ENCODE data around the gene LHFPL3.

Gene LHFPL3

GRCh38 chr7:104791080-104791479 lies 462.7 kb downstream of the LHFPL3 start:
- H3K9me3 Mint-ChIP-seq (ENCODE audit: low read depth) = no peaks in the 10 kb centered on the region
- H3K4me1 Mint-ChIP-seq (ENCODE audit: low read depth) = no peaks in the 10 kb centered on the region
- H3K27me3 Mint-ChIP-seq = peaks cover 4% of the 10 kb centered on the region
- H3K4me3 Mint-ChIP-seq = no peak overlapping the region
- H3K36me3 Mint-ChIP-seq = no peaks in the 10 kb centered on the region
- no peak overlapping the region for H3K27ac Mint-ChIP-seq

GRCh38 chr7:104793066-104793465 lies 464.7 kb downstream of the LHFPL3 start:
- Mint-ChIP-seq H3K27me3 (peaks cover 7% of the 10 kb centered on the region), H3K9me3 (ENCODE audit: low read depth) (no peaks in the 10 kb centered on the region), H3K4me3 (no peak overlapping the region), H3K27ac (no peak overlapping the region), H3K4me1 (ENCODE audit: low read depth) (no peaks in the 10 kb centered on the region), H3K36me3 (no peaks in the 10 kb centered on the region)

GRCh38 chr7:104794154-104794553 lies 465.8 kb downstream of the LHFPL3 start:
- H3K9me3 Mint-ChIP-seq (ENCODE audit: low read depth) = no peaks in the 10 kb centered on the region
- no peak overlapping the region for H3K4me3 Mint-ChIP-seq
- no peaks in the 10 kb centered on the region for H3K36me3 Mint-ChIP-seq
- peaks cover 7% of the 10 kb centered on the region for H3K27me3 Mint-ChIP-seq
- no peaks in the 10 kb centered on the region for H3K4me1 Mint-ChIP-seq (ENCODE audit: low read depth)
- no peak overlapping the region for H3K27ac Mint-ChIP-seq

GRCh38 chr7:104794589-104794988 lies 466.2 kb downstream of the LHFPL3 start:
- H3K27ac Mint-ChIP-seq = no peak overlapping the region
- H3K27me3 Mint-ChIP-seq = peaks cover 7% of the 10 kb centered on the region
- H3K36me3 Mint-ChIP-seq = no peaks in the 10 kb centered on the region

DNA sequence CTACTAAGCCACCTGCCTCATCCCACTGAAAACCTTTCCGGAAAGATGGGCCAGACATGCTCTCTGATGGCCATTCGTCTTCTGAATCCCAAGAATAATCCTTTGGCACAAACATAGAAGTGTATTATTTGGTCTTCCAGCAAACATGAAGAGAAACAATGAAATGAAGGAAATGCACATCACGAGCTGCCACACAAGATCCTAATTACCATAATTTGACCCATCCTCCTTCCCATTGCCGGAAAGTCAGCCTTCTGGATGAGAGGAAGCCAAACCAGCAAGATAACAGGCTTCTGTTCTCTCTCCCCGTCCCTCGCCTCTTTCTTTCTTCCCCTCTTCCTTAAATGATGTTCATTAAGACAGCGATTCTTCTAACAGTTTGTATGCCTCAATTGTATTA lies 466.7 kb downstream of the LHFPL3 start:
- H3K27me3 Mint-ChIP-seq = peaks cover 7% of the 10 kb centered on the region
- no peaks in the 10 kb centered on the region for H3K36me3 Mint-ChIP-seq
- H3K27ac Mint-ChIP-seq = no peak overlapping the region
- no peak overlapping the region for H3K4me3 Mint-ChIP-seq
- H3K4me1 Mint-ChIP-seq (ENCODE audit: low read depth) = no peaks in the 10 kb centered on the region
- no peaks in the 10 kb centered on the region for H3K9me3 Mint-ChIP-seq (ENCODE audit: low read depth)

More at GRCh38 chr7:104794589-104794988, 466.2 kb downstream of the LHFPL3 start:
- Mint-ChIP-seq H3K4me3 (no peak overlapping the region), H3K4me1 (ENCODE audit: low read depth) (no peaks in the 10 kb centered on the region), H3K9me3 (ENCODE audit: low read depth) (no peaks in the 10 kb centered on the region)

- Mint-ChIP-seq H3K27ac (no peak overlapping the region), H3K27me3 (peaks cover 8% of the 10 kb centered on the region), H3K4me3 (no peak overlapping the region), H3K36me3 (no peaks in the 10 kb centered on the region), H3K9me3 (ENCODE audit: low read depth) (no peaks in the 10 kb centered on the region), H3K4me1 (ENCODE audit: low read depth) (no peaks in the 10 kb centered on the region)
Observed at GRCh38 chr7:104795616-104796398, 467.4 kb downstream of the LHFPL3 start.

GRCh38 chr7:104800307-104800706 lies 471.9 kb downstream of the LHFPL3 start:
- peaks cover 18% of the 10 kb centered on the region for H3K27me3 Mint-ChIP-seq
- no peak overlapping the region for H3K4me3 Mint-ChIP-seq
- H3K36me3 Mint-ChIP-seq = peaks cover 2% of the 10 kb centered on the region
- no peak overlapping the region for H3K27ac Mint-ChIP-seq
- no peaks in the 10 kb centered on the region for H3K9me3 Mint-ChIP-seq (ENCODE audit: low read depth)
- no peaks in the 10 kb centered on the region for H3K4me1 Mint-ChIP-seq (ENCODE audit: low read depth)

DNA sequence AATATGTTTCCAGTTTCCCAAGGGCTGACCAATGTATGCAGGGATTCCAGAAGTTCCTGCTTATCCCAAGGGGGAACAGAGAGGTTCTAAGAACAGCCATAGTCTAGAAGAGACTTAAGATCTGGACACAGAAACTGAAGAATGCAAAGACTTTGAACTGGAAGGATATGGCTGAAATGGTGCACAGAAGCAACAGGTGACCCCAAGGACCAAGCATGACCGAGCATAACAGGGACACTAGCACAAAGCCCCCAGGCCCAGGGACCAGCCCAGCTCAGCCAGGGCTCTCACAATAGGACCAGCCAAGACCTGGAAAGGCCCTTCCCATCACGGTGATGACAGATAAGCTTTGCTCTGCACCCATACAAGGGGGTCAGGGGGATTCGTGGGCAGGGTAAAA lies 472.6 kb downstream of the LHFPL3 start:
- Mint-ChIP-seq H3K27ac (no peak overlapping the region), H3K9me3 (ENCODE audit: low read depth) (no peaks in the 10 kb centered on the region), H3K27me3 (peaks cover 18% of the 10 kb centered on the region)

GRCh38 chr7:104803931-104804330 lies 475.5 kb downstream of the LHFPL3 start:
- H3K9me3 Mint-ChIP-seq (ENCODE audit: low read depth) = no peaks in the 10 kb centered on the region
- no peaks in the 10 kb centered on the region for H3K4me1 Mint-ChIP-seq (ENCODE audit: low read depth)
- H3K27me3 Mint-ChIP-seq = peaks cover 22% of the 10 kb centered on the region
- no peak overlapping the region for H3K4me3 Mint-ChIP-seq
- H3K27ac Mint-ChIP-seq = no peak overlapping the region
- H3K36me3 Mint-ChIP-seq = peaks cover 2% of the 10 kb centered on the region

More for the DNA sequence above, 472.6 kb downstream of the LHFPL3 start:
- H3K36me3 Mint-ChIP-seq = peaks cover 2% of the 10 kb centered on the region
- no peaks in the 10 kb centered on the region for H3K4me1 Mint-ChIP-seq (ENCODE audit: low read depth)
- H3K4me3 Mint-ChIP-seq = no peak overlapping the region

GRCh38 chr7:104804696-104805095 lies 476.3 kb downstream of the LHFPL3 start:
- Mint-ChIP-seq H3K4me1 (ENCODE audit: low read depth) (no peaks in the 10 kb centered on the region), H3K9me3 (ENCODE audit: low read depth) (no peaks in the 10 kb centered on the region), H3K4me3 (no peak overlapping the region), H3K27me3 (peaks cover 25% of the 10 kb centered on the region), H3K36me3 (peaks cover 2% of the 10 kb centered on the region), H3K27ac (no peak overlapping the region)

- Mint-ChIP-seq H3K4me1 (ENCODE audit: low read depth) (no peaks in the 10 kb centered on the region), H3K36me3 (peaks cover 2% of the 10 kb centered on the region), H3K27ac (no peak overlapping the region), H3K27me3 (peaks cover 24% of the 10 kb centered on the region), H3K9me3 (ENCODE audit: low read depth) (no peaks in the 10 kb centered on the region), H3K4me3 (no peak overlapping the region)
Observed at GRCh38 chr7:104805449-104806317, 477.3 kb downstream of the LHFPL3 start.

DNA sequence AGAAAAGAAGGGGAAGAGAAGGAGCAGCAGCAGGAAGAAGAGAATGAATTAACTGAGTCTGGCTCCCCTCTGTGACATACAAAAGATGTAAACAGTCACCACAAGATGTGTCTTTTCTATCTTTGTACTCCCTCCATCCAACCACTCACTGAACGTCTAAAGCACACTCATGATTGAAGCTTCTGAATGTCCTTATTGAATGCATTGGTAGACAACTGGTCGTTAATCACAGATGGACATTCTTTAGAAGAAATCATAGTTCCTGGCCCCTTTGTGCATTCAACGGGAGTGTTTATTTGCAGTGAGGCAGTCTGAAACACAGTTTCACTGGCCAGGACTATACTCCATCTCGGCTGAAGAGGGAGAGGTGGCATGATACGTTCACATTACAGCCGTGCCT lies 479.3 kb downstream of the LHFPL3 start:
- Mint-ChIP-seq H3K27ac (no peak overlapping the region), H3K27me3 (peaks cover 21% of the 10 kb centered on the region), H3K4me1 (ENCODE audit: low read depth) (no peaks in the 10 kb centered on the region), H3K9me3 (ENCODE audit: low read depth) (no peaks in the 10 kb centered on the region), H3K4me3 (no peak overlapping the region), H3K36me3 (peaks cover 2% of the 10 kb centered on the region)

DNA sequence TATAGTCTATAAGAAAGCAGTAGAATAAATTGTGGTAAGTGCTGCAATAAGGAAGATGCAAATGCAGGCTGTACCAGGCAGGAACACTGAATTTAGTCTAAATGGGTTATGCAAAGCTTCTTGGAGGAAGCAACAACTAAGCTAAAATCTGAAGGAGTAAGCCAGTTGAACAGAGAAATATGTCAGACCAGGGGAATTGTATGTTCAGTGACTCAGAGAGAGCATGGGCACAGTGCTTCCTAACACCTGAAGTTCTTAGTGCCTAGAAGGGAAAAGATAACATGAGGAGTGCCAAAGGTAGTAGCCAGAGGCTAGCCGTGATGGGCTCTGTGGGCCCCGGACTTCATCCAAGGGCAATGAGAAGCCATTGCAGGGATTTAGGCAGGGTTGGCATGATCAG lies 481.5 kb downstream of the LHFPL3 start:
- Mint-ChIP-seq H3K4me3 (no peak overlapping the region), H3K36me3 (peaks cover 2% of the 10 kb centered on the region), H3K27ac (no peak overlapping the region), H3K9me3 (ENCODE audit: low read depth) (no peaks in the 10 kb centered on the region), H3K4me1 (ENCODE audit: low read depth) (no peaks in the 10 kb centered on the region), H3K27me3 (peaks cover 15% of the 10 kb centered on the region)

GRCh38 chr7:104814126-104814525 lies 485.7 kb downstream of the LHFPL3 start:
- Mint-ChIP-seq H3K27ac (no peak overlapping the region), H3K27me3 (peaks cover 6% of the 10 kb centered on the region), H3K36me3 (no peaks in the 10 kb centered on the region), H3K9me3 (ENCODE audit: low read depth) (no peaks in the 10 kb centered on the region), H3K4me1 (ENCODE audit: low read depth) (no peaks in the 10 kb centered on the region), H3K4me3 (no peak overlapping the region)

DNA sequence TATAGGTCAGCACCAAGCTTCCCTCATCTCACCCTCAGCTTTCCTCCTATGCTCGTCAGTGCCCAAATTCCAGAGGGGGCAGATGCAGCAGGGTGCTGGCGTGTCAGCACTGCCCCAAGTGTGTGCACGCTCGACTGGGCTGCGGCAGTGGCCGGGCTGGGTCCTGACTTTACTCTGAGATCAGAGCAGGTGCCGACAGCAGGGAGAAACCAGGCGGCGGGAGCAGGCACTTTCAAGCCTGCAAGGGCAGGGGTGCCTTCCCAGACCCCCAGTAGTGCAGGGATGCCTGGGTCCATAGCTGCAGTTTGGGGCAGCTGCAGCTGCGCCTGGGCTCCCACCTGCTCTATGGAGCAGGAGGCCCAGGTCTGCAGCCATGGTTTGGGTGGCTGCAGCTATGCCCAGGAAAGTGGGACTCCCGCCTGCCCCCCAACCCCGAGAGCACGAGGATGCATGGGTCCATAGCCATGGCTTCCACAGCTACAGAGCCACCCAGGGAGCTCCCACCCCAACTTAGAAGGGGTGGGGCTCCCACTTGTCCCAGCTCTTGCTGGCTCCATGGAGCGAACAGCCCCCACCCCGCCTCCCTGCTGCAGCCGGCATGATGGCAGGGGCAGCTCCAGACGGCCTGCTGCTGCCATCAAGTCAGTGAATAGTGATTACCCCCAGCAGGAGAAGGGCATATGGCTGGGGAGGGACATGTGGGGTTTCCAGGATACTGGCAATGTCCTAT lies 486.4 kb downstream of the LHFPL3 start:
- Mint-ChIP-seq H3K27ac (no peak overlapping the region), H3K4me3 (no peak overlapping the region), H3K4me1 (ENCODE audit: low read depth) (no peaks in the 10 kb centered on the region), H3K36me3 (no peaks in the 10 kb centered on the region), H3K27me3 (peaks cover 3% of the 10 kb centered on the region), H3K9me3 (ENCODE audit: low read depth) (no peaks in the 10 kb centered on the region)

Data from activated naive CD8-positive, alpha-beta T cell (primary cell).